Stomach (tissue), 9 donors: Measurements from ENCODE around the gene ATXN7L1. TPM values are rescaled to one million over a fixed set of nuclear protein-coding genes. Genes with fewer than 3 reads are reported as not detected.

Experiments
- DNase-seq, 2 donors: peaks; one replicate each; pipeline versions ENCODE4 v3.0.0 to v3.0.0-alpha.2; 2013 to 2019
- H3K27ac ChIP-seq, 5 donors: fragments of 200-600 bp in 4 of 5; sonication (generic) in 4 of 5; one replicate each; pipeline ENCODE4 v1.5.1; 2013 to 2019; ENCODE audit warnings: mild to moderate bottlenecking in 1 of 5, moderate library complexity in 1 of 5
- H3K27me3 ChIP-seq, 3 donors: fragments of 200-600 bp; sonication (generic); one replicate each; pipeline ENCODE4 v1.5.1; 2017 to 2019; ENCODE audit warnings: mixed run types in 1 of 3
- H3K36me3 ChIP-seq, 4 donors: fragments of 200-600 bp; sonication (generic); 1 replicate in 3 of 4; 2 replicates in 1 of 4; pipeline ENCODE4 v1.5.1; 2016 to 2019
- H3K4me1 ChIP-seq, 4 donors: fragments of 200-600 bp; sonication (generic); one replicate each; pipeline ENCODE4 v1.5.1; 2016 to 2019
- H3K4me3 ChIP-seq, 4 donors: fragments of 200-600 bp; sonication (generic) in 3 of 4; one replicate each; pipeline ENCODE4 v1.5.1; 2016 to 2019; ENCODE audit warnings: mild to moderate bottlenecking in 1 of 4
- H3K9me3 ChIP-seq, 4 donors: fragments of 200-600 bp; sonication (generic); one replicate each; pipeline ENCODE4 v1.5.1; 2016 to 2019
- EP300 ChIP-seq: sonication (generic); formaldehyde crosslinking; IDR thresholded peaks from one replicate; pipeline ENCODE4 v1.6.1; 2017; ENCODE audit warnings: antibody characterized with exemption
- POLR2A ChIP-seq, 4 donors: fragments of 450-650 bp; IDR thresholded peaks; one replicate each; pipeline ENCODE4 v1.6.1; 2016; ENCODE audit warnings: antibody characterized with exemption in 4 of 4, control low read depth in 2 of 4, mild to moderate bottlenecking in 1 of 4, moderate library complexity in 1 of 4
- POLR2AphosphoS5 ChIP-seq, 3 donors: sonication (generic); formaldehyde crosslinking; IDR thresholded peaks; one replicate each; pipeline ENCODE4 v1.6.1; 2016; ENCODE audit warnings: antibody characterized with exemption in 3 of 3
- whole genome bisulfite sequencing, 5 donors: extraction: QIAGEN DNeasy Blood & Tissue Kit in 3 of 5; methylation state at CpG; one replicate each; pipeline versions ENCODE4 v1.1.5 to v1.1.7; 2013 to 2018; 5-methylcytosine and 5-hydroxymethylcytosine counted together
- intact Hi-C: fragments of 100-400 bp; cut with DNase I; formaldehyde crosslinking; loops from one replicate; pipeline ENCODE4 v1.15.1; 2023; ENCODE audit warnings: low total_unique reads
- polyA plus RNA-seq, 3 donors: library from polyadenylated mRNA; stranded (reverse); fragments of 200-250 nt; gene quantifications; one replicate each; pipeline ENCODE4 v1.2.3, GENCODE V29; 2013
- total RNA-seq, 5 donors: library from RNA; depleted of rRNA; stranded (reverse); fragments of >200 nt; gene quantifications; one replicate each; pipeline versions ENCODE4 v1.1.0 to v1.2.3, GENCODE V29; 2014 to 2016
- TF ChIP-seq, protein P1 (sequence below), 7 experiments: fragments of 450-650 bp in 4 of 7; fragments of 200-600 bp in 3 of 7; sonication (generic) in 3 of 7; IDR thresholded peaks; one replicate each; pipeline ENCODE4 v1.5.1; 2016 to 2019; ENCODE audit warnings: antibody characterized with exemption in 7 of 7, control low read depth in 2 of 7, mild to moderate bottlenecking in 1 of 7
- donor health status: healthy with polysubstance abuse.
- donor health status: Bipolar disorder and iron deficiency.
- donor health status: healthy.

The ATXN7L1 gene
- total and polyA plus RNA-seq, 8 donors, result 3.8 to 92.2 (median 8.8) TPM

DNA sequence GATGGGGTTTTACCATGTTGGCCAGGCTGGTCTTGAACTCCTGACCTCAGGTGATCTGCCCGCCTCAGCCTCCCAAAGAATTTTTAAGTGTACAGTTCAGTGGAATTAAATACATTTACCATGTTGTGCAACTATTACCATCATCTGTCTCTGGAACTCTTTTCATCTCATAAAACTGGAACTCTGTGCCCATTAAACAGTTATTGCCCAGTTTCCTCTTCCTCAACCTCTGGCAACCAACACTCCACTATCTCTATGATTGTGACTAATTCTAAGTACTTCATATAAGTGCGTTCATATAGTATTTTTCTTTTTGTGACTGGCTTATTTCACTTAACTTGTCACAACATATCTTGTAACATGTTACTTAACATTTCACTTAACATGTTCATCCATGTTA, 41.3 kb upstream of the ATXN7L1 start:
- Histone ChIP-seq H3K9me3 (no peaks in the 10 kb centered on the region), H3K4me3 (no peak overlapping the region), H3K27me3 (no peaks in the 10 kb centered on the region), H3K4me1 (no peaks in the 10 kb centered on the region), H3K27ac (no peak overlapping the region), H3K36me3 (peaks cover 0 to 9% (median 4%) of the 10 kb centered on the region in 4 donors)
- 93 to 97% (median 94%) methylated on average over 2 of the region's 2 CpGs for WGBS, 5 donors
- no peak for DNase-seq
- TF ChIP-seq POLR2A (IDR thresholded peaks at IDR 0.05) (no peak), EP300 (no peak), POLR2AphosphoS5 (IDR thresholded peaks at IDR 0.05) (no peak)
- TF ChIP-seq, protein P1, sequence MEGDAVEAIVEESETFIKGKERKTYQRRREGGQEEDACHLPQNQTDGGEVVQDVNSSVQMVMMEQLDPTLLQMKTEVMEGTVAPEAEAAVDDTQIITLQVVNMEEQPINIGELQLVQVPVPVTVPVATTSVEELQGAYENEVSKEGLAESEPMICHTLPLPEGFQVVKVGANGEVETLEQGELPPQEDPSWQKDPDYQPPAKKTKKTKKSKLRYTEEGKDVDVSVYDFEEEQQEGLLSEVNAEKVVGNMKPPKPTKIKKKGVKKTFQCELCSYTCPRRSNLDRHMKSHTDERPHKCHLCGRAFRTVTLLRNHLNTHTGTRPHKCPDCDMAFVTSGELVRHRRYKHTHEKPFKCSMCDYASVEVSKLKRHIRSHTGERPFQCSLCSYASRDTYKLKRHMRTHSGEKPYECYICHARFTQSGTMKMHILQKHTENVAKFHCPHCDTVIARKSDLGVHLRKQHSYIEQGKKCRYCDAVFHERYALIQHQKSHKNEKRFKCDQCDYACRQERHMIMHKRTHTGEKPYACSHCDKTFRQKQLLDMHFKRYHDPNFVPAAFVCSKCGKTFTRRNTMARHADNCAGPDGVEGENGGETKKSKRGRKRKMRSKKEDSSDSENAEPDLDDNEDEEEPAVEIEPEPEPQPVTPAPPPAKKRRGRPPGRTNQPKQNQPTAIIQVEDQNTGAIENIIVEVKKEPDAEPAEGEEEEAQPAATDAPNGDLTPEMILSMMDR (IDR thresholded peaks at IDR 0.05), result no peak
- intact Hi-C loops, result no loop called here

DNA sequence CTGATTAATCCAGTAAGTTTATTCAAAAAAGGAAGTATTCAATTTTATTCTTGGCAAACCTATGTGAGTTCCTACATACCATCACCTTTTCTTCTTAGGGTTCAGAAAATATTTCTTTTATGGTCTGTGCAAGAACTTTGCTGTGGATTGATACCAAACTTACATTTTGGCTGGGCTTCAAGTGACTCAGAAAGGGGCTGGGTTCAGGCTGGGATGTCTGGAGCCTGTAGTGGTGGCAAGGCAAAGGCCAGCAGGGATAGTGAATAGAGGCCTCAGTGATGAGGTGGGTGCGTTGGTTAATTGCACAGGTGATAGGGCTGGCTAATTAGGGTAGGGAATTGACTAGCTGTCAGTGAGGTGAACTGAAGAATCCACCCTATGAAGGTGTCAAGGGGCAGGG, 40.2 kb upstream of the ATXN7L1 start:
- 83 to 100% (median 93%) methylated on average over 1 of the region's 1 CpG for WGBS, 5 donors
- Histone ChIP-seq H3K4me3 (no peak overlapping the region), H3K36me3 (peaks cover 0 to 18% (median 8%) of the 10 kb centered on the region in 4 donors), H3K27me3 (no peaks in the 10 kb centered on the region), H3K4me1 (no peaks in the 10 kb centered on the region), H3K9me3 (no peaks in the 10 kb centered on the region), H3K27ac (no peak overlapping the region)
- DNase-seq, result no peak
- intact Hi-C loops, result no loop called here
- TF ChIP-seq POLR2AphosphoS5 (IDR thresholded peaks at IDR 0.05) (no peak), EP300 (no peak), POLR2A (IDR thresholded peaks at IDR 0.05) (no peak)
- TF ChIP-seq, protein P1 (IDR thresholded peaks at IDR 0.05), result no peak

DNA sequence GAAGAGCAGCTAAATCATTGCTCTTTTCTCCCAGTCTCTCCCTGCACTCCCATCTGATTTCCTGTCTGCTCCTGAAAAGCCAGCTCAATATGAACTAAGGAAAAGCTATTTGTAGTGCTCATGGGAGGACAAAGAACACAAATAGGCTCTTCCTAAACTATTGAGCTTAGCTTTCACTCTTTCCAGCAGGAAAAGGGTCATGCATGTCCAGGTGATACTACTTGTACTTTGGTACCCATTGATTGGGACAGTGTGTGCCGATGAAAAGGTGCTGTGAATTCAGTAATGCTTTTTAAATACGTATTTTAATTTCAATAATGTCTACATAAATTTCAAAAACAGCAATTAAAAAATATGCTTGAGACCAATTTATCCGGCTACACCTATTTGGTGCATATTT, 37.5 kb upstream of the ATXN7L1 start:
- TF ChIP-seq POLR2AphosphoS5 (IDR thresholded peaks at IDR 0.05) (no peak), EP300 (no peak)
- H3K27ac ChIP-seq, result no peak overlapping the region
- intact Hi-C loops, result no loop called here
- WGBS, 5 donors, result 75 to 99% (median 79%) methylated on average over 3 of the region's 3 CpGs
- no peak for DNase-seq
- H3K9me3 ChIP-seq, result no peaks in the 10 kb centered on the region
- H3K36me3 ChIP-seq, result peaks cover 4 to 34% (median 23%) of the 10 kb centered on the region in 4 donors
- H3K4me1 ChIP-seq, result no peaks in the 10 kb centered on the region
- H3K27me3 ChIP-seq, result no peaks in the 10 kb centered on the region
- no peak overlapping the region for H3K4me3 ChIP-seq

DNA sequence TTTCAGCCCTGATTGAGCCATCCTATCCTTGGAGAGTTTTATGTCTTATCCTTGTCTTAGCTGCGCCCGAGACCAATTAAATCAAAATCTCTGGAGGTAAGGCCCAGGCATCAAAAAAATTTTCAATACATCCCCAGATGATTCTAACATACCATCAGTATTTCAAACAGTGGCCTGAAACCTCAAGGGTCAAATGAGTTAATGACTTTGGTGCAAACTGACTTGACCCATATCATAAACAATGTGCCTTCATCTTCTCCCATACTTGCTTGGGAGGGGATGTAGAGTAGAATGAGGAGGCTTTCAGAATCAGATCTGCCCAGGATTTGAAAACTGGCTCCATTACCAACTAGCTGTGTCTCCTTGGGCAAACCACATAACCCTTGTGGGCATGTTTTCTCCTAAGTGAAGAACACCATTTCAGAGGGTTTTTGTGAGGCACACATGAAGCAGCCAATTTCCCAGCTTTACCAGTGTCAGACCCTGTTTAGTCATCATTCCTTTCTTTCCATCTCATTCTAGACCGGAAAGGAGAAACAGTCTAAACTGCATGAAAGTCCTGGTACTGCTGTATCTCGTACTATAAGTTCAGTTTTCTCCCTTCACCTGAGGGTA, 35.7 kb upstream of the ATXN7L1 start:
- no peak for DNase-seq
- H3K4me1 ChIP-seq, result no peaks in the 10 kb centered on the region
- 93 to 96% (median 95%) methylated on average over 4 of the region's 4 CpGs for WGBS, 5 donors

More for the DNA sequence above, 35.7 kb upstream of the ATXN7L1 start:
- Histone ChIP-seq H3K4me3 (no peak overlapping the region), H3K27me3 (no peaks in the 10 kb centered on the region), H3K9me3 (no peaks in the 10 kb centered on the region), H3K27ac (no peak overlapping the region), H3K36me3 (peaks cover 4 to 34% (median 22%) of the 10 kb centered on the region in 4 donors)
- TF ChIP-seq POLR2A (IDR thresholded peaks at IDR 0.05), result no peak
- TF ChIP-seq, protein P1 (IDR thresholded peaks at IDR 0.05), result no peak
- no peak for TF ChIP-seq EP300
- TF ChIP-seq POLR2AphosphoS5 (IDR thresholded peaks at IDR 0.05), result no peak
- intact Hi-C loops, result no loop called here
